PC-9 (cell line): ENCODE data around the gene TRAPPC8. TPM values are rescaled to one million over a fixed set of nuclear protein-coding genes. Genes with fewer than 3 reads are reported as not detected.

Source experiments
- BruUV-seq: library from RNA; stranded (reverse); fragments of 400-500 nt; replicated peaks from 2 replicates; lab custom pipeline; 2021; lab: Mats Ljungman, UMichigan
- CTCF ChIA-PET: fragments of 300-600 bp; sonication (Branson Sonifier 250); formaldehyde crosslinking; loops from one replicate; lab custom pipeline; 2022; ENCODE audit warnings: antibody characterized with exemption; lab: Charles Lee
- POLR2A ChIA-PET: fragments of 300-600 bp; sonication (Branson Sonifier 250); formaldehyde crosslinking; loops from one replicate; lab custom pipeline; 2022; ENCODE audit warnings: antibody characterized with exemption; ENCODE audit not compliant: unreplicated experiment; lab: Charles Lee
- DNase-seq, 2 experiments: peaks; one replicate each; pipeline versions ENCODE4 v3.0.0 to v3.0.0-alpha.2; 2015 to 2022; ENCODE audit warnings: mixed read lengths in 1 of 2
- H2AFZ ChIP-seq: fragments of 200-600 bp; sonication (generic); 2 replicates; pipeline ENCODE4 v1.8.1; 2017; ENCODE audit warnings: antibody characterized with exemption
- H3F3A ChIP-seq: fragments of 200-600 bp; sonication (generic); 2 replicates; pipeline ENCODE4 v1.8.1; 2017; ENCODE audit warnings: antibody characterized with exemption, mild to moderate bottlenecking, low read depth; ENCODE audit not compliant: insufficient read depth
- H3K27ac ChIP-seq: fragments of 200-600 bp; sonication (generic); 2 replicates; pipeline ENCODE4 v1.6.1; 2016; ENCODE audit warnings: mixed run types
- H3K27me3 ChIP-seq: fragments of 200-600 bp; sonication (generic); 2 replicates; pipeline ENCODE4 v1.6.1; 2016; ENCODE audit warnings: low read depth, mixed run types; ENCODE audit not compliant: insufficient read depth
- H3K36me3 ChIP-seq: fragments of 200-600 bp; sonication (generic); 2 replicates; pipeline ENCODE4 v1.6.1; 2016; ENCODE audit warnings: low read depth, mixed run types
- H3K4me1 ChIP-seq: fragments of 200-600 bp; sonication (generic); replicated peaks from 2 replicates; pipeline ENCODE4 v1.6.1; 2016; ENCODE audit warnings: mixed run types; ENCODE audit not compliant: insufficient read depth
- H3K4me2 ChIP-seq: fragments of 200-600 bp; sonication (generic); 2 replicates; pipeline ENCODE4 v1.6.1; 2017; ENCODE audit warnings: mixed run types
- H3K4me3 ChIP-seq: fragments of 200-600 bp; sonication (generic); 2 replicates; pipeline ENCODE4 v1.6.1; 2016; ENCODE audit warnings: mixed run types
- H3K79me2 ChIP-seq: fragments of 200-600 bp; sonication (generic); 2 replicates; pipeline ENCODE4 v1.6.1; 2017; ENCODE audit warnings: low read depth, mixed run types
- H3K9me2 ChIP-seq: fragments of 200-600 bp; sonication (generic); 2 replicates; pipeline ENCODE4 v1.8.1; 2017; ENCODE audit warnings: mild to moderate bottlenecking; ENCODE audit not compliant: insufficient read depth
- H3K9me3 ChIP-seq: fragments of 200-600 bp; sonication (generic); 2 replicates; pipeline ENCODE4 v1.8.1; 2016; ENCODE audit warnings: low read depth; ENCODE audit not compliant: insufficient read depth
- H4K20me1 ChIP-seq: fragments of 200-600 bp; sonication (generic); 2 replicates; pipeline ENCODE4 v1.8.1; 2017; ENCODE audit not compliant: insufficient read depth
- CTCF ChIP-seq: fragments of 200-600 bp; sonication (generic); conservative IDR thresholded peaks from 2 replicates; pipeline ENCODE4 v1.6.1; 2017; ENCODE audit warnings: mixed run types, antibody characterized with exemption, mild to moderate bottlenecking, moderate library complexity
- EZH2 ChIP-seq: fragments of 200-600 bp; sonication (generic); IDR thresholded peaks from 2 replicates; pipeline ENCODE4 v1.8.0; 2017; ENCODE audit warnings: antibody characterized with exemption, low read depth
- intact Hi-C: fragments of 100-400 bp; cut with micrococcal nuclease; formaldehyde crosslinking; loops from one replicate; pipeline ENCODE4 v1.10.0; 2022; ENCODE audit not compliant: unreplicated experiment
- total RNA-seq: library from RNA; stranded (reverse); gene quantifications from 2 replicates; pipeline ENCODE4 v1.2.3, GENCODE V29; 2021

Gene TRAPPC8
- total RNA-seq, 1 experiment from 2014 or later, result 20.9 TPM

- H3K27me3 ChIP-seq, result no peaks in the 10 kb centered on the region
Observed at GRCh38 chr18:31783059-31783458, 159.9 kb downstream of the TRAPPC8 start.

More at GRCh38 chr18:31783059-31783458, 159.9 kb downstream of the TRAPPC8 start:
- H3F3A ChIP-seq, result no peaks in the 10 kb centered on the region
- no TSS peak for BruUV-seq
- ChIA-PET POLR2A (no interaction called here), CTCF (no interaction called here)
- H3K27ac ChIP-seq, result no peak overlapping the region
- H3K4me3 ChIP-seq, result no peak overlapping the region
- no peaks in the 10 kb centered on the region for H3K9me2 ChIP-seq
- no peak overlapping the region for H2AFZ ChIP-seq
- intact Hi-C loops, result no loop called here
- no peaks in the 10 kb centered on the region for H3K79me2 ChIP-seq
- no peak for DNase-seq
- no peak overlapping the region for H3K4me2 ChIP-seq
- TF ChIP-seq CTCF (no peak), EZH2 (no peak)
- no peaks in the 10 kb centered on the region for H3K36me3 ChIP-seq
- no peaks in the 10 kb centered on the region for H4K20me1 ChIP-seq
- peaks cover 3% of the 10 kb centered on the region; the same call in 1 of the 2 replicates for H3K9me3 ChIP-seq
- no peaks in the 10 kb centered on the region for H3K4me1 ChIP-seq

Other genes starting within 250 kb of the TRAPPC8 start
- gene SLC25A52, start 182.2 kb downstream of the TRAPPC8 start, total RNA-seq, result not detected in 2 replicates
- gene RNF125, start 75.7 kb upstream of the TRAPPC8 start, total RNA-seq, result 0.15 and 0.85 TPM in 2 replicates
- 21.5 and 24.1 TPM in 2 replicates for gene RNF138, start 148.7 kb upstream of the TRAPPC8 start, total RNA-seq
- gene MEP1B, start 246.9 kb upstream of the TRAPPC8 start, total RNA-seq, result not detected in 2 replicates